HCT116 (cell line): ENCODE measurements around the gene CT45A1.

ENCODE experiments used
- CBX3 ChIP-seq: IDR thresholded peaks from 2 replicates; pipeline ENCODE4 v1.6.1; 2012; ENCODE audit warnings: low read depth
- CEBPB ChIP-seq: IDR thresholded peaks from 2 replicates; pipeline ENCODE4 v1.6.1; 2012; ENCODE audit warnings: low read depth
- CTCF ChIP-seq, 3 experiments: fragments of 200-600 bp in 1 of 3; sonication (generic) in 1 of 3; IDR thresholded peaks in 2 of 3; conservative IDR thresholded peaks in 1 of 3; 2 replicates each; pipeline ENCODE4 v1.5.1; 2012 to 2017; ENCODE audit warnings: low read depth in 2 of 3, low read length in 2 of 3, antibody characterized with exemption in 1 of 3, borderline replicate concordance in 1 of 3, control low read depth in 1 of 3, mild to moderate bottlenecking in 1 of 3, mixed read lengths in 1 of 3, mixed run types in 1 of 3, moderate library complexity in 1 of 3; ENCODE audit not compliant: insufficient read depth in 1 of 3
- EGR1 ChIP-seq: IDR thresholded peaks from 2 replicates; pipeline ENCODE4 v1.6.1; 2012; ENCODE audit warnings: low read depth
- ELF1 ChIP-seq: IDR thresholded peaks from 2 replicates; pipeline ENCODE4 v1.6.1; 2012; ENCODE audit warnings: low read depth, borderline replicate concordance
- POLR2A ChIP-seq: IDR thresholded peaks from 2 replicates; pipeline ENCODE4 v1.7.0; 2011; ENCODE audit warnings: borderline replicate concordance; ENCODE audit not compliant: insufficient read depth, insufficient read length; ENCODE audit errors: extremely low read depth
- POLR2AphosphoS5 ChIP-seq: IDR thresholded peaks from 2 replicates; pipeline ENCODE4 v1.6.1; 2011; ENCODE audit warnings: mild to moderate bottlenecking, low read depth, low read length, moderate library complexity
- SIN3A ChIP-seq: IDR thresholded peaks from 2 replicates; pipeline ENCODE4 v1.6.1; 2012; ENCODE audit warnings: low read depth
- SRF ChIP-seq: IDR thresholded peaks from 2 replicates; pipeline ENCODE4 v1.6.1; 2012; ENCODE audit warnings: low read depth
- TCF7L2 ChIP-seq: IDR thresholded peaks from 2 replicates; pipeline ENCODE4 v1.7.0; 2011; ENCODE audit warnings: borderline replicate concordance, inconsistent platforms; ENCODE audit not compliant: insufficient read depth, insufficient read length; ENCODE audit errors: extremely low read depth
- ZFX ChIP-seq: fragments of 450-650 bp; IDR thresholded peaks from 2 replicates; pipeline ENCODE4 v1.6.1; 2017
- ZNF274 ChIP-seq: fragments of 200-500 bp; sonication (Bioruptor generic); IDR thresholded peaks from 2 replicates; pipeline ENCODE4 v1.6.1; 2014; ENCODE audit warnings: mild to moderate bottlenecking, low read depth, low read length, inconsistent platforms

GRCh38 chrX:135695471-135695870, 18.0 kb upstream of the CT45A1 start:
- no peak for TF ChIP-seq SIN3A
- no peak for TF ChIP-seq CTCF (IDR thresholded peaks at IDR 0.05 in 2 of 3, conservative IDR thresholded peaks at IDR 0.05 in 1 of 3; ENCODE audit: borderline replicate concordance in 1 of 3, insufficient read depth in 1 of 3, low read depth in 2 of 3, low read length in 2 of 3)
- no peak for TF ChIP-seq ZFX
- no peak for TF ChIP-seq EGR1
- TF ChIP-seq POLR2A: no peak
- no peak for TF ChIP-seq ELF1
- TF ChIP-seq CBX3: no peak
- TF ChIP-seq ZNF274: no peak
- no peak for TF ChIP-seq POLR2AphosphoS5
- no peak for TF ChIP-seq TCF7L2
- no peak for TF ChIP-seq CEBPB
- no peak for TF ChIP-seq SRF
